Activated B cell treated with CpG ODN at 0.5 μM for 24 hours (primary cell): ENCODE measurements around the gene TELO2. TPM values are rescaled to one million over a fixed set of nuclear protein-coding genes. Genes with fewer than 3 reads are reported as not detected.

Experiments
- ATAC-seq: fragments of 200-7000 bp; cut with Tn5 transposase; one replicate; pipeline ENCODE4 v1.10.0; 2021; ENCODE audit warnings: low read depth, mild to moderate bottlenecking, moderate library complexity
- CTCF ChIA-PET: fragments of 350-600 bp; sonication (Branson Sonifier 250); formaldehyde crosslinking; loops from one replicate; lab custom pipeline; 2021; ENCODE audit warnings: antibody characterized with exemption; lab: Charles Lee
- POLR2A ChIA-PET: fragments of 350-600 bp; sonication (Branson Sonifier 250); formaldehyde crosslinking; loops from one replicate; lab custom pipeline; 2021; ENCODE audit warnings: antibody characterized with exemption; lab: Charles Lee
- DNase-seq: peaks from one replicate; pipeline ENCODE4 v3.0.0; 2022
- H3K27ac Mint-ChIP-seq: one replicate; pipeline ENCODE4 v1.8.0; 2020; ENCODE audit warnings: mixed read lengths
- H3K27me3 Mint-ChIP-seq: one replicate; pipeline ENCODE4 v1.8.0; 2021; ENCODE audit warnings: mixed read lengths
- H3K36me3 Mint-ChIP-seq: one replicate; pipeline ENCODE4 v1.8.0; 2021; ENCODE audit warnings: low read depth, mixed read lengths
- H3K4me1 Mint-ChIP-seq: one replicate; pipeline ENCODE4 v1.8.0; 2021; ENCODE audit warnings: mixed read lengths
- H3K4me3 Mint-ChIP-seq: one replicate; pipeline ENCODE4 v1.8.0; 2020; ENCODE audit warnings: mild to moderate bottlenecking, mixed read lengths
- H3K9me3 Mint-ChIP-seq: one replicate; pipeline ENCODE4 v1.8.0; 2020; ENCODE audit warnings: mixed read lengths
- CTCF ChIP-seq: fragments of 200-600 bp; IDR thresholded peaks from one replicate; pipeline ENCODE4 v1.8.0; 2022; ENCODE audit warnings: antibody characterized with exemption, mild to moderate bottlenecking
- intact Hi-C: fragments of 100-400 bp; cut with micrococcal nuclease; formaldehyde crosslinking; loops from one replicate; pipeline ENCODE4 v1.15.1; 2024
- total RNA-seq: library from RNA; stranded (reverse); gene quantifications from 2 replicates; pipeline ENCODE4 v1.2.3, GENCODE V29; 2022

The TELO2 gene
- total RNA-seq, 1 donor from 2014 or later: 78.8 TPM

- TF ChIP-seq CTCF: no peak
- no peak overlapping the region for H3K4me3 Mint-ChIP-seq
- H3K9me3 Mint-ChIP-seq: no peaks in the 10 kb centered on the region
- intact Hi-C loops: no loop called here
- no peak for DNase-seq
- no peak overlapping the region for H3K27ac Mint-ChIP-seq
- no peak for ATAC-seq
- ChIA-PET POLR2A (no interaction called here), CTCF (no interaction called here)
- no peaks in the 10 kb centered on the region for H3K27me3 Mint-ChIP-seq
- H3K4me1 Mint-ChIP-seq: no peaks in the 10 kb centered on the region
- peaks cover 49% of the 10 kb centered on the region for H3K36me3 Mint-ChIP-seq
These were observed 8.5 kb downstream of the TELO2 start for GRCh38 chr16:1501630-1502029.

GRCh38 chr16:1502092-1503004, 9.2 kb downstream of the TELO2 start:
- intact Hi-C loops: no loop called here
- no peaks in the 10 kb centered on the region for H3K9me3 Mint-ChIP-seq
- DNase-seq (no peak), ATAC-seq (no peak)
- no peaks in the 10 kb centered on the region for H3K27me3 Mint-ChIP-seq
- TF ChIP-seq CTCF: no peak
- peaks cover 47% of the 10 kb centered on the region for H3K36me3 Mint-ChIP-seq
- H3K4me1 Mint-ChIP-seq: no peaks in the 10 kb centered on the region
- ChIA-PET CTCF (no interaction called here), POLR2A (no interaction called here)
- H3K27ac Mint-ChIP-seq: no peak overlapping the region
- no peak overlapping the region for H3K4me3 Mint-ChIP-seq

DNA sequence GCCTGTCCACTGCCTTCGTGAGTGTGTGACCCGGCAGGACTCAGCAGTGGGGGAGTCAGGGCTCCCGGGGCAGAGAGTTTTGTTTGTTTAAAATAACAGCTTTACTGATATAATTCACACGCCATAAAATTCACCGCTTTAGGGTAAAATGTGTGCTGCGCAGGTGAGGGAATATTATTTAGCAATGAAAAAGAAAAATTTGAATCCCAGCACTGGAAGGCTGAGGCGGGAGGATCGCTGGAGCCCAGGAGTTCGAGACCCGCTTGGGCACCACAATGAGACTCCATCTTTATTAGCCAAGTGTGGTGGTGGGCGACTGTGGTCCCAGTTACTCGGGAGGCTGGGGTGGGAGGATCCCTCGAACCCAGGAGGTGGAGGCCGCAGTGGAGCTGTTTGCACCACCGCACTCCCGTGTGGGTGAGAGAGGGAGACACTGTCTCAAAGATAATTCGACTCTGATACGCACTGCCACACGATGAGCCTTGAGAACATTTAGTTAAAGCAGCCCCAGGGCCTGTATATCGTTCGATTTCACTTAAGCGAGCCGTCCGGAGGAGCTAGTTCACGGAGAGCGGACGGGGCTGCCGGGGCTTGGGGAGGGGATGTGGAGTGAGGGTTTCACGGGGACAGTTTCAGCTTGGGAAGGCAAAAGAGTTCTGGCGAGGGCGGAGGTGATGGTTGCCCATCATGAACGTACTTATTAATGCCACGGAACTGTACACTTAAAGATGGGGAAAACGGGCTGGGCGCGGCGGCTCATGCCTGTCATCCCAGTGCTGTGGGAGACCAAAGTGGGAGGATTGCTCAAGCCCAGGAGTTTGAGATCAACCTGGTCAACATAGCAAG, 10.2 kb downstream of the TELO2 start:
- no peaks in the 10 kb centered on the region for H3K9me3 Mint-ChIP-seq
- ChIA-PET CTCF (no interaction called here), POLR2A (interaction anchor here (0.6 to 0.7 kb wide), 2 partner anchors 16 to 19 kb away, joined by 3 to 12 read pairs; no protein-coding TSS in a partner anchor)
- DNase-seq: no peak
- H3K4me1 Mint-ChIP-seq: no peaks in the 10 kb centered on the region
- TF ChIP-seq CTCF: no peak
- peaks cover 45% of the 10 kb centered on the region for H3K36me3 Mint-ChIP-seq
- no peak overlapping the region for H3K4me3 Mint-ChIP-seq
- no peaks in the 10 kb centered on the region for H3K27me3 Mint-ChIP-seq
- no peak overlapping the region for H3K27ac Mint-ChIP-seq
- intact Hi-C loops: no loop called here
- ATAC-seq: no peak

- Mint-ChIP-seq H3K27ac (no peak overlapping the region), H3K36me3 (peaks cover 38% of the 10 kb centered on the region), H3K4me1 (no peaks in the 10 kb centered on the region), H3K9me3 (no peaks in the 10 kb centered on the region), H3K27me3 (no peaks in the 10 kb centered on the region), H3K4me3 (no peak overlapping the region)
- DNase-seq: no peak
- intact Hi-C loops: no loop called here
- no peak for ATAC-seq
- ChIA-PET CTCF (no interaction called here), POLR2A (no interaction called here)
- TF ChIP-seq CTCF: no peak
These were observed 12.1 kb downstream of the TELO2 start for GRCh38 chr16:1505073-1505844.
